ENCODE measurements around the gene IL1RL1. TPM values are rescaled to one million over a fixed set of nuclear protein-coding genes. Genes with fewer than 3 reads are reported as not detected.

Gene IL1RL1
- polyA plus RNA-seq, 1 of the 3 experiments (the other 2 are of a cell fraction), result not detected

DNA sequence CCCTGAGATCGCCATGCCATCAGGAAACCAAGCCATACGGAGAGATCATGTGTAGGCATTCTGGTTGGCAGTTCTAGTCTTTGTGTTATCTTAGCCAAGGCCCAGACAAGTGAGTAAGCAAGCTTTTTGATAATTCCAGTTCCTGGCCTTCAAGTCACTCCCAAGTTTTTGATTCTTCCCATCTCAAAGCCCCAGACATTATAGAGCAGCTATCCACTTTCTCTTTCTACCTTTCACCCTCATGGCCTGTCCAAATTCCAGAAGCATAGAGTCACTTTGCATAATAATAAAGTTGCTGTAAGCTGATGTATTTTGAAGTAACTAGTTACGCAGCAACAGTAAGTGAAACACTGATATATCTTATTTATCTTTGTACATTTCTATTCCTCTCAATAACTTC lies 26.8 kb upstream of the IL1RL1 start (continued):
- TF ChIP-seq, protein P1, sequence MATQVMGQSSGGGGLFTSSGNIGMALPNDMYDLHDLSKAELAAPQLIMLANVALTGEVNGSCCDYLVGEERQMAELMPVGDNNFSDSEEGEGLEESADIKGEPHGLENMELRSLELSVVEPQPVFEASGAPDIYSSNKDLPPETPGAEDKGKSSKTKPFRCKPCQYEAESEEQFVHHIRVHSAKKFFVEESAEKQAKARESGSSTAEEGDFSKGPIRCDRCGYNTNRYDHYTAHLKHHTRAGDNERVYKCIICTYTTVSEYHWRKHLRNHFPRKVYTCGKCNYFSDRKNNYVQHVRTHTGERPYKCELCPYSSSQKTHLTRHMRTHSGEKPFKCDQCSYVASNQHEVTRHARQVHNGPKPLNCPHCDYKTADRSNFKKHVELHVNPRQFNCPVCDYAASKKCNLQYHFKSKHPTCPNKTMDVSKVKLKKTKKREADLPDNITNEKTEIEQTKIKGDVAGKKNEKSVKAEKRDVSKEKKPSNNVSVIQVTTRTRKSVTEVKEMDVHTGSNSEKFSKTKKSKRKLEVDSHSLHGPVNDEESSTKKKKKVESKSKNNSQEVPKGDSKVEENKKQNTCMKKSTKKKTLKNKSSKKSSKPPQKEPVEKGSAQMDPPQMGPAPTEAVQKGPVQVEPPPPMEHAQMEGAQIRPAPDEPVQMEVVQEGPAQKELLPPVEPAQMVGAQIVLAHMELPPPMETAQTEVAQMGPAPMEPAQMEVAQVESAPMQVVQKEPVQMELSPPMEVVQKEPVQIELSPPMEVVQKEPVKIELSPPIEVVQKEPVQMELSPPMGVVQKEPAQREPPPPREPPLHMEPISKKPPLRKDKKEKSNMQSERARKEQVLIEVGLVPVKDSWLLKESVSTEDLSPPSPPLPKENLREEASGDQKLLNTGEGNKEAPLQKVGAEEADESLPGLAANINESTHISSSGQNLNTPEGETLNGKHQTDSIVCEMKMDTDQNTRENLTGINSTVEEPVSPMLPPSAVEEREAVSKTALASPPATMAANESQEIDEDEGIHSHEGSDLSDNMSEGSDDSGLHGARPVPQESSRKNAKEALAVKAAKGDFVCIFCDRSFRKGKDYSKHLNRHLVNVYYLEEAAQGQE (IDR thresholded peaks at IDR 0.05; ENCODE audit: low read depth, low read length), result no peak
- no peak for TF ChIP-seq JUND (IDR thresholded peaks at IDR 0.05)
- no peak for TF ChIP-seq RAD21 (IDR thresholded peaks at IDR 0.05; ENCODE audit: low read length)
- no peak for TF ChIP-seq SIN3A (IDR thresholded peaks at IDR 0.05; ENCODE audit: borderline replicate concordance, low read depth, low read length)
- TF ChIP-seq RXRA (IDR thresholded peaks at IDR 0.05; ENCODE audit: borderline replicate concordance, low read depth), result no peak
- TF ChIP-seq, protein P2, sequence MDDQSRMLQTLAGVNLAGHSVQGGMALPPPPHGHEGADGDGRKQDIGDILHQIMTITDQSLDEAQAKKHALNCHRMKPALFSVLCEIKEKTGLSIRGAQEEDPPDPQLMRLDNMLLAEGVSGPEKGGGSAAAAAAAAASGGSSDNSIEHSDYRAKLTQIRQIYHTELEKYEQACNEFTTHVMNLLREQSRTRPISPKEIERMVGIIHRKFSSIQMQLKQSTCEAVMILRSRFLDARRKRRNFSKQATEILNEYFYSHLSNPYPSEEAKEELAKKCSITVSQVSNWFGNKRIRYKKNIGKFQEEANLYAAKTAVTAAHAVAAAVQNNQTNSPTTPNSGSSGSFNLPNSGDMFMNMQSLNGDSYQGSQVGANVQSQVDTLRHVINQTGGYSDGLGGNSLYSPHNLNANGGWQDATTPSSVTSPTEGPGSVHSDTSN (IDR thresholded peaks at IDR 0.05), result no peak

DNA sequence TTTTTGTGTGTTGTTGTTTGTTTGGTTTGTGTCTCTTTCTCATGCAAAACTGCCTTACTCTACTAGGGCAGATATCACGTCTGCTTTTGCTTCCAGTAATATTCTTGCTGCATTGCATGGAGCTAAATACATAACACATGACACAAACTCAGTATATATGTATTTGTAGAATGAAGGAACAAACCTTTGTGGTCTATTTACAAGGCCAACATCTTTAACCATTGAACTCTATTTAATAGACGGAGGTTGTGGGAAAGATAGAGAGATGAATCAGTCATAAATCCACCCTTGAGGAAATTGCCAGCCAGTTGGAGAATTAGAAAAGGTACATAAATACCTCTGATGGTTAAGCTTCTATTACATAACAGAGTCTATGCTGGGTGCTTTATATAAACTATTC lies 26.0 kb upstream of the IL1RL1 start:
- Histone ChIP-seq H3K9ac (no peak overlapping the region), H3K79me2 (ENCODE audit: insufficient read depth) (no peaks in the 10 kb centered on the region), H3K27ac (ENCODE audit: low read depth in 2 of 2, low read length in 1 of 2) (no peak overlapping the region), H3K9me2 (no peaks in the 10 kb centered on the region), H3K4me3 (ENCODE audit: low read depth in 2 of 2, low read length in 1 of 2) (no peak overlapping the region), H3K9me3 (no peaks in the 10 kb centered on the region), H3F3A (replicated peaks; ENCODE audit: insufficient read depth) (no peaks in the 10 kb centered on the region), H2AFZ (ENCODE audit: low read depth) (no peak overlapping the region), H3K4me2 (no peak overlapping the region), H3K36me3 (replicated peaks in 1 of 2; ENCODE audit: control insufficient read depth in 1 of 2, insufficient read depth in 2 of 2, low read length in 1 of 2) (no peaks in the 10 kb centered on the region), H4K20me1 (ENCODE audit: insufficient read depth) (no peaks in the 10 kb centered on the region), H3K4me1 (ENCODE audit: control insufficient read depth in 1 of 2, insufficient read depth in 2 of 2, low read depth in 1 of 2, low read length in 1 of 2) (no peaks in the 10 kb centered on the region), H3K27me3 (ENCODE audit: insufficient read depth) (peaks cover 8% of the 10 kb centered on the region; the same call in 1 of the 2 replicates)
- 10% methylated on average over 2 of the region's 2 CpGs for WGBS (ENCODE audit: low lambda C conversion rate)
- DNase-seq, result no peak
- no peak for TF ChIP-seq TEAD4 (IDR thresholded peaks at IDR 0.05; ENCODE audit: borderline replicate concordance, insufficient read depth)
- TF ChIP-seq, protein P2 (IDR thresholded peaks at IDR 0.05), result no peak
- no peak for TF ChIP-seq SIN3A (IDR thresholded peaks at IDR 0.05; ENCODE audit: borderline replicate concordance, low read depth, low read length)
- TF ChIP-seq NFIC (IDR thresholded peaks at IDR 0.05; ENCODE audit: borderline replicate concordance), result no peak
- TF ChIP-seq, protein P1 (IDR thresholded peaks at IDR 0.05; ENCODE audit: low read depth, low read length), result no peak
- TF ChIP-seq FOXJ3 (CRISPR knock-in tag; IDR thresholded peaks at IDR 0.05), result no peak
- TF ChIP-seq RCOR1 (IDR thresholded peaks at IDR 0.05; ENCODE audit: low read length), result no peak
- TF ChIP-seq SMC3 (IDR thresholded peaks at IDR 0.05; ENCODE audit: low read depth, low read length), result no peak
- no peak for TF ChIP-seq NRF1 (IDR thresholded peaks at IDR 0.05; ENCODE audit: low read depth, low read length)
- TF ChIP-seq, protein P3, sequence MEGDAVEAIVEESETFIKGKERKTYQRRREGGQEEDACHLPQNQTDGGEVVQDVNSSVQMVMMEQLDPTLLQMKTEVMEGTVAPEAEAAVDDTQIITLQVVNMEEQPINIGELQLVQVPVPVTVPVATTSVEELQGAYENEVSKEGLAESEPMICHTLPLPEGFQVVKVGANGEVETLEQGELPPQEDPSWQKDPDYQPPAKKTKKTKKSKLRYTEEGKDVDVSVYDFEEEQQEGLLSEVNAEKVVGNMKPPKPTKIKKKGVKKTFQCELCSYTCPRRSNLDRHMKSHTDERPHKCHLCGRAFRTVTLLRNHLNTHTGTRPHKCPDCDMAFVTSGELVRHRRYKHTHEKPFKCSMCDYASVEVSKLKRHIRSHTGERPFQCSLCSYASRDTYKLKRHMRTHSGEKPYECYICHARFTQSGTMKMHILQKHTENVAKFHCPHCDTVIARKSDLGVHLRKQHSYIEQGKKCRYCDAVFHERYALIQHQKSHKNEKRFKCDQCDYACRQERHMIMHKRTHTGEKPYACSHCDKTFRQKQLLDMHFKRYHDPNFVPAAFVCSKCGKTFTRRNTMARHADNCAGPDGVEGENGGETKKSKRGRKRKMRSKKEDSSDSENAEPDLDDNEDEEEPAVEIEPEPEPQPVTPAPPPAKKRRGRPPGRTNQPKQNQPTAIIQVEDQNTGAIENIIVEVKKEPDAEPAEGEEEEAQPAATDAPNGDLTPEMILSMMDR (IDR thresholded peaks at IDR 0.05), result no peak
- TF ChIP-seq, protein P4, sequence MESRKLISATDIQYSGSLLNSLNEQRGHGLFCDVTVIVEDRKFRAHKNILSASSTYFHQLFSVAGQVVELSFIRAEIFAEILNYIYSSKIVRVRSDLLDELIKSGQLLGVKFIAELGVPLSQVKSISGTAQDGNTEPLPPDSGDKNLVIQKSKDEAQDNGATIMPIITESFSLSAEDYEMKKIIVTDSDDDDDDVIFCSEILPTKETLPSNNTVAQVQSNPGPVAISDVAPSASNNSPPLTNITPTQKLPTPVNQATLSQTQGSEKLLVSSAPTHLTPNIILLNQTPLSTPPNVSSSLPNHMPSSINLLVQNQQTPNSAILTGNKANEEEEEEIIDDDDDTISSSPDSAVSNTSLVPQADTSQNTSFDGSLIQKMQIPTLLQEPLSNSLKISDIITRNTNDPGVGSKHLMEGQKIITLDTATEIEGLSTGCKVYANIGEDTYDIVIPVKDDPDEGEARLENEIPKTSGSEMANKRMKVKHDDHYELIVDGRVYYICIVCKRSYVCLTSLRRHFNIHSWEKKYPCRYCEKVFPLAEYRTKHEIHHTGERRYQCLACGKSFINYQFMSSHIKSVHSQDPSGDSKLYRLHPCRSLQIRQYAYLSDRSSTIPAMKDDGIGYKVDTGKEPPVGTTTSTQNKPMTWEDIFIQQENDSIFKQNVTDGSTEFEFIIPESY (IDR thresholded peaks at IDR 0.05; ENCODE audit: borderline replicate concordance, low read depth), result no peak
- TF ChIP-seq TCF12 (IDR thresholded peaks at IDR 0.05), result no peak
- TF ChIP-seq YY1 (IDR thresholded peaks at IDR 0.05; ENCODE audit: low read depth), result no peak
- TF ChIP-seq CHD2 (IDR thresholded peaks at IDR 0.05; ENCODE audit: low read length, partially characterized antibody), result no peak
- ChIA-PET CTCF (interaction anchor here (1.0 kb wide), 1 partner anchor 45 kb away, joined by 3 read pairs; no protein-coding TSS in a partner anchor), POLR2A (no interaction called here)

All from SK-N-SH (cell line).